Stimulated activated CD4-positive, alpha-beta T cell treated with anti-CD3 and anti-CD28 coated beads, Interleukin-4, amount 100 ng/mL, for 4 hours (primary cell): Measurements from ENCODE around the gene TOB1.
"Not testable (repeated sequence)": the region's sequence is repeated elsewhere in the genome, so short reads cannot be mapped to it uniquely, and the experiment has no call there.

Experiments
- DNase-seq, 2 experiments: peaks; one replicate each; pipeline ENCODE4 v3.0.0-alpha.2; 2020

Gene TOB1

DNA sequence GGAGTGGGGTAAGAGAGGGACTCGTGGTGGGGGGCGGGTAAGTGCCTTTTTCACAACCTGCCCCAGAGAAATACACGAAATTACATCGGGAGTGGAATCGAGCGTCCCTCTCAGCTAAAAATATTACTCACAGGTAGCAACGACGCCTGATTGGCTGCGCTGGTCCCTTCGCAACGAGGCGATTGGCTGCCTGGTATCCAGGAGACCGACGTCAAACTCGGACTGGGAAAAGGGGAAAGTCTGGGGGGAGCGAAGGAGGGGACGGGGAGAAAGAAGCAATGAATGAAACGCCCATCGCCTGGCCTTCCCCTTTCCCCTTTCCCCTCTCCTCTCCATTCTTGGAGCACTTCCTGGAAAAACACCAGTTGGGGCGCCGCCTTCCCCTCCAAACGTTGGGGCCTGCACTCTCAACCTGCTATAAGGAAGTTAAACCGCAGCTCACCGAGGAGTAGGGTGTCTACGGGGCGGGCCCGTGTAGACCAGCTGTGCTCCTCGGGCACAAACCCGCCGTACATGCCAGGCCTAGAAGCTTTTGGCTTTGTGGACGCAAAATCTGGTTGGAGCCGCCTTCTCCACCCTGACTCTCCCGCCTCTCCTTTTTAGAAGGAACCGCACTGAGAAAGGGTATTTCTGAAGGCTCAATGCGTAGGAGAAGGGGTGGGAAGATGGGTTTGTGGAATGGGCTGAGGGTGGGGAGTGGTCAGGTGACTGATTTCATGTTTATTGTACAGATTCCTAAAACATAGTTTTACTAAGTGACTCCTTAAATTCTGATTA lies 1.4 kb upstream of the TOB1 start:
- peak; percentile 72 to 78 for DNase-seq

DNA sequence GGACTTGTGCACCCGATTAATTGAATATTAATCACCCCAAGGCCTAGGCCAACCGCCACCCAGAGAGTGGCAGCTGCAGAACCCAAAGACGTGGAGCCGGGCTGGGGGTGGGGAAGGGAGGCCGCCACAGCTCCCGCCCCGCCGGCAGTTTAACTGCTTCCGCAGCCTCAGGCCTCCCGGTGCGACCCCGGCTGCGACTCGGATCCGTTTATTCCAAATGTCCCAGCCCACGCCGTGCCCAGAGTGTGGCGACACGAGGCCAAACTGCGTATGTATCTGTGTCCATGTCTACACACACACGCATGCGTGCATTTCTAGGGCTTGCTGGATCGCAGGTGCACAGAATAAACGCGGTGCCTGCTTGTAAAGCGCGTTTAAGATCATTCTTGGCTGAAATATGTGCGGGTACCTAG lies 802 bp upstream of the TOB1 start:
- peak; percentile 51 for DNase-seq

DNA sequence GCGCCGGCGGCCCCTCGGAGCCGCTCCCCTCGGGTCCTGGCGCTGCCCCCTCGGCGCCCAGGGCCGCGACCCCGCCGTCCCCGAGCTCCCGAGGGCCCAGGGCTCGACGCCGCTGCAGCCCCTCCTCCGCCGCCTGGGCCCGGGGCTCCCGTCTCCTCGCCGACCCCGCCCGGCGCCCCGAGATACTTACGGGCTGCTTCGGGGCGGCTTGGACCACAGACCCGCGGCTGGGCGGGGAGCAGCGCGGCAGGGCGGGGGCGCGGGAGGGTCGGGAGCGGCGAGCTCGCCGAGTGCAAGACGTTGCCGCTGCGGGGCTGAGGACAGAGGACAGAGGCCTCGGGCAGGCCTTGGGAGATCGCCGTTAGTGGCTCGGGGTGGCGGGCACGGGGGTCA lies 290 bp downstream of the TOB1 start:
- no peak for DNase-seq

DNA sequence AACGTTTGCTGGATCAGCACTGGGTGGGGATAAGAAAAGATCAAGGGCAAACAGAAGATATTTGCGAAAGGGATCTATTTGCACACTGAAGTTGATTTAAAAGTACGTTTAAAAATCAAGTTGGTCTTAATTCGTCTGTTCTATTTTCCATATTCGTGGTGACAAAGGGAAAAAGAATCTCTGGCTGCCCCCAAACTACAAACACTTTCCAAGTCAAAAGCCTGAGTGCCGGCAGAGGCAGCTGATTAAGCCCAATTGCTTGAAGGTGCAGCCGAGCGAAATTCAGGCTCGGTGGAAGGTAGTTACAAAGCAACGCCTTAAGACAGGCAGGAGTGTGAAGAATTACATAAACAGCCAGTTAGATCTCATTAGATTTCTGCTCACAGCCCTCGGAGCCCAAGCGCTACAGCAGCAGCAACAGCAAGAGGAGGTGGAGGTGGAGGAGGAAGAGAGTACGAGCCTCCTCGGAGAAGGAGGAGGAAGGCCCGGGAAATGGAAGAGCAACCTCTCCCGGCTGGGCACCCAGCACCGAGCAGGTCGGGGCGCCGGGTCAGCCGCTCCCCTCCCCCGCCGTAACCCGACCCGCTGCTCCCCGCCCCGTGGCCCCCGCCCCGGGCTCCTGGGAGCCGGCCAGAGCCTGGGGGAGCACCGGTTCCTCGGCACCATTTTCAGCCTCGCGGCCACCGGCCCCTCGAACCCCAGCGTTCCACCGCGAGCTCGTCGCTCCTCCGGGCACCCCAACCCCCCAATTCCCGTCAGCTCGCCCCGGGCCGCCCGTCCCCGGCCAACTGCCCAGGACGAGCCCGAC lies 890 bp downstream of the TOB1 start:
- DNase-seq: peak; percentile 35 to 51

DNA sequence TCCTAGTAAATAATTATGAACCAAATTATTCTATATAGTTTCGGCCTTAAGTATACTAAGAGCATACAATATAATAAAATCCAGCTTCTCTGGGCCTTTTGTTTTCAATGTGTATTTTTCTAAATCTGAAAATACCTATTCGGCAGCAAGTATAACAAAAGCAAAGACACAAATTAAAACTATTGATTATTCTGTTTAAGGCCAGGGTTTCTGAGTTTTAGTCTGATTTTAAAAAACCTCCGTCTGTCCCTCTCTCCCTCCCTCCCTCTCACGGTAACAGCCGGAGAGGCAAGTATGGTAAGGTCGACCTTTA lies 1.5 kb downstream of the TOB1 start:
- DNase-seq: no peak

DNA sequence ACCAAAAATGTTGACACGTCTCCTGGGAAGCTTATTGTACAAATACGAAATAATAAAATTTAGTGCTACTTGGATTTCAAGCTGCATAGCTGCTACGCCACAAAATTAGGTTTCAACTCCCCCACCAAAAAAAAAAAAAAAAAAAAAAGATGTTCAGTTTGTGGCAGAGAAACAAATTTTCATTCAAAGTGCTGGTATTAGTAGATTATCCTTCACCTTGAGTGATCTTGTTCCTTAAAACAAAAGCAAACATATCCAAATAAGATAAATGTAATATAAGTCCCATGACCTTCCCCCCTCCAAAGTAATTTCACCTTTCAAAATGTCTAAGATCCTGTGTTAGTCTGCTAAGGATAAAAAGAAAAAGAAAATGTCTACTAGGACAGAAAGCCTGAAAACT lies 2.2 kb downstream of the TOB1 start:
- DNase-seq: no peak

DNA sequence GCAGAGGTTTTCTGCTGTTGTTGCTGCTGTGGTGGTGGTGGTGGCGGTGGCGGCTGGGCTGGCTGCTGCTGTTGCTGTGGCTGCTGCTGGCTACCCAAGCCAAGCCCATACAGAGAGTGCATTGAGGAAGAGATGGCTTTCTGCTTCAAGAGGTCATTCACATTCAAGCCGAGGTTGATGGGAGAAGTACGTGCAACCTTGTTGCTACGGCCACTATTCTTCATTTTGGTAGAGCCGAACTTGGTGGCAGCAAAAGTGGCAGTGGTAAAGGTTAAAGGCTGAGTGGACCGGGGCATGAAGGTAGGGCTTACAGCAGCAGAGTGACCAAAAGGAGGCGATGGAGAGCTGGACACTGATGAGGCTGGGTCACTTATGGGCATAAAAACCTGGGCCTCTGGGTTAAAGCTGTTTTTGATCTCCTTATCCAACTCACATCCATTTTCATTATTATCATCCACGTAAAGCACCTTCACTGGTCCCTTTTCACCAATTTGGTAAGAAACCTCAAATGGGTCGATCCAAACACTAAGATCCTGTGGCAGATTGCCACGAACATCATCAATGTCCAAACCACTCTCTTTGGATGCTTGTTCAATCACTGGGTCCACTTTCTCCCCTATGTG lies 2.8 kb downstream of the TOB1 start:
- no peak for DNase-seq

DNA sequence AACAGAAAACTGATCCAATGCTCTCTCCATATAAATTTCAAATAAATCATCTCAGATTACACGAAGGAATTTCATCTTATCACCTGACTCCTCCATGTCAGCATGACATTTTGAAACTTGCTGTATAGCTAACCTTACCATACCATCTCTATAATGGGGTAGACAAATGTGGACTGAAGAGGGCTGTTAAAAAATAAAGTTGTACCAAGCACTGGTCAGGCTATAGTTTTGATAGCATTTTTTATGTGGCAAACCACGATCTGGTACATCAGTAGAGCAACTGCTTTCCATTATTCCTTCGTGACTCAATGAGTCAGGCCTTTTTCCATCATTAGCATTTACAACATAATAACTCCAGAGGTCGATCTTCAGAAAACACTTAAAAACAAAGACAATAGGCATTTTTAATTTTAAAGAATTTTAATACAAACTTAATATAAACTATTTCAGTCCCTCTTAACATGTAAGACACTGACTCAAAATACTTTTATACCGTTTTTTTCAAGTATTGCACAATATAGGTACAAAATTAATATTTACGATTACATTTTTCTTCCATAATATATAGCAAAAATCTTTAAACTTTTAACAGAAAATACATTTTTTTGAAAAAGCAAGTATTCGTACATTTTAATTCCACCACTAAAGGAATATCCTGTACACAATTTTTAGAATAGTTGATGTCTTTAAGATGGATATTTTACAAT lies 4.2 kb downstream of the TOB1 start:
- no peak for DNase-seq

DNA sequence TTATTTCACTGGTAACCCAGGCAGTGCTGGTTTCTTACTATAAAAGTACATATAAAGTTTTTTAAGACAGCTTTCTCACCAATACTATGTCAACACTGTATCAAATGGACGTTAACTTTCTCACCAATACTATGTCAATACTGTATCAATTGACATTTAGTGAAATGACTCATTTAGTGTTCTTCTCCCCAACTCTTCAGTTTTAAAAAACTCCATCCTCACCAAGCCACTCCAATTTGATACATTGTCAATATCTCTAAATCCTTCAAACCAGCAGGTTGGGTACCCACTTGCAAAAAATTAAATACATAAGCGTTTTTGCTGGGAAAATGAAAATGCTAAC lies 4.8 kb downstream of the TOB1 start:
- DNase-seq: no peak

DNA sequence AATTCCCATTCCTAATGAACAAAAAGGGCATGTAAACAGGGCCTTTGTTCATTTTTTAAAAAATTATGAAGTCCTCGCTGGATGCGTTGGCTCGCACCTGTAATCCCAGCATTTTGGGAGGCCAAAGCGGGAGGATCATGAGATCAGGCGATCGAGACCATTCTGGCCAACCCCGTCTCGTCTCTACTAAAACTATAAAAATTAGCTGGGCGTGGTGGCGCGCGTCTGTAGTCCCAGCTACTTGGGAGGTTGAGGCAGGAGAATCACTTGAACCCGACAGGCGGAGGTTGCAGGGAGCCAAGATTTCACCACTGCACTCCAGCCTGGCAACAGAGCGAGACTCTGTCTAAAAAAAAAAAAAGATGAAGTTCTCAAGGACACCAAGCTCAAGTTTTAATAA lies 6.4 kb downstream of the TOB1 start:
- DNase-seq: not testable (repeated sequence)

DNA sequence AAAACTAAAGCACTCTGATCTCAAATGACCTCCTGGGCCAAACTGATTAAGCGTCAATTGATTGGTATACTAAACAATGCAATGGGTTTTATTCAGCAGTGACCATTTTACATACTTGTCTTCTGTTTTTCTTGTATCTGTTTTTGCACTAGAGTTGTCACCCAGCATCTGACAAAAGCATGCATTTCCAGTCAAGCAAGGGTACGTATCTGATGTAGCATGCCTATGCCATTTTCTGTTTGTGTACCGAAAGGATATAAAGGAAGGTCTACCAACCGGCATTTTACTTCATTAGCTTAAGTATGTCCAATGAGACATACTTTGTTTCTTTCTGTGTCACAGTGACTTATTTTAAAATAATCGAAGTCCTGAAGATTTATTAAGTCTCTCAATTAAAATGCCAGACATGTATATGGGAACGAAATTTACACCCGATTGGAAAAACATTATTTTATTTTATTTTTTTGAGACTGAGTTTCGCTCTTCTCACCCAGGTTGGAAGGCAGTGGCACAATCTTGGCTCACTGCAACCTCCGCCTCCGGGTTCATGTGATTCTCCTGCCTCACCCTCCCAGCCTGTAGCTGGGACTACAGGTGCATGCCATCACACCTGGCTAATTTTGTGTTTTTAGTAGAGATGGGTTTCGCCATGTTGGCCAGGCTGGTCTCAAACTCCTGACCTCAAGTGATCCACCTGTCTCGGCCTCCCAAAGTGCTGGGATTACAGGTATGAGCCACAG lies 7.5 kb downstream of the TOB1 start:
- no peak for DNase-seq

DNA sequence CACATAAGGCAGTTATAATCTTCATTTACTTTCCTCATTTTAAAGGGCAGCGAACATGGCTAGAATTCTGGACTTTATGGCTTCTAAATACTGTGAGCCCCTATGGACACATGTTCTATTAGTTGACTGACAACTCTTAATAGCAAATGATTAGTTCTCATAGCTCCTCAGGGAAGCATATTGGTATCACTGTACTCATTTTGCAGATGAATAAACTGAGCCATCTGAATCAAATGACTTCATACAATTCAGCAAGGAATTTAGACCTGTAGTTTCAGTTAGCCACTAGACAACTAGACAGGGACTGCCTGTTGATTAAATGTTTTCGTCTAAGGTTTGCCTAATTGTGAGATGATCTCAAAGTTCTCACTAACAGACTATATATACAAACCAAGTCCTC lies 9.7 kb downstream of the TOB1 start:
- DNase-seq: no peak

DNA sequence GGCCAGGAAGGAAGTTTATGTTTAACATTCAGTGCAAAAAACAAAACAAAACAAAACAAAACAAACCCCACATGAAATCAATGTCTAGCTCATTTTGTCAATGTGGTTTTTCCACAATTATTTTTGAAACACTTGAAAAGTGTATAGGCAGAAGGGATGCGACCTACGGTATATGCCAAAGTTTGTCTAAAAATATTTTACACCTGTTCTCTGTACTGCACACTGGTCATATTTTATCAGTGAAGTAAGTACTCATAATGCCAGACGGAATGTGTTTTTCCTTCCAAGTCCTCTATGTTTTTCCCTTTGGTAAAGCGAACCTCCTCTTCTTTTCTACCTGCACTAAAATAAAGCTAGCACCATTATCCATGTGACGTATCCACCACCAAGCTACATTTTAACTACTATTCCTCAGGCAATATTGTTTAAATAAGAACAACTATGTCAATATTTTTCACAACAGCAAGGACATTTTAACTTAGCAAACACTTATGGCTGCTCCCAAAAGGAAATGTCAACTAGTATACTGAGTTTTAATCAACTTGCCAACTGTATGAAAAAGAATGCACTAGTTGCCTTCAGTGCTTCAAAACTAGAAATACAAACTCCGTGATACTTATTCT lies 10.3 kb downstream of the TOB1 start:
- no peak for DNase-seq

DNA sequence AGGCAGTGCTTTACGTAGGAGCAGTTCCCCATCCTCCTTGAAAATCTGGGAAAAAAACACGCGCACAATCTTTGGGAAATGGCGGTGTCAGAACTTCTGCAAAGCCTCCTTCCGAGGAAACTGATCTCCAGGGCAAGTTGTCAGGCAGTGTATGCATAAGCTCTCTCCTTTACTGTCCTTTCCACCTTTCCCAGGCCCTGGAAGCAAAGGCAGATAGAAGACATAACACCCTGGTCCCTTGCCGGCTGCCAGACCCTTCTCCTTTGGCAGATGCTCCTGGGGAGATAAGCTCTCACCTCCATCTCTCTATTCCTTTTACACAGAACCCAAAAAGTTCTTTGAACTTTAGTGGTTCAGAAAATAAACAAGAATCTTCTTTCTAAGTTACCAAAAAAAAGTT lies 12.4 kb downstream of the TOB1 start:
- no peak for DNase-seq

DNA sequence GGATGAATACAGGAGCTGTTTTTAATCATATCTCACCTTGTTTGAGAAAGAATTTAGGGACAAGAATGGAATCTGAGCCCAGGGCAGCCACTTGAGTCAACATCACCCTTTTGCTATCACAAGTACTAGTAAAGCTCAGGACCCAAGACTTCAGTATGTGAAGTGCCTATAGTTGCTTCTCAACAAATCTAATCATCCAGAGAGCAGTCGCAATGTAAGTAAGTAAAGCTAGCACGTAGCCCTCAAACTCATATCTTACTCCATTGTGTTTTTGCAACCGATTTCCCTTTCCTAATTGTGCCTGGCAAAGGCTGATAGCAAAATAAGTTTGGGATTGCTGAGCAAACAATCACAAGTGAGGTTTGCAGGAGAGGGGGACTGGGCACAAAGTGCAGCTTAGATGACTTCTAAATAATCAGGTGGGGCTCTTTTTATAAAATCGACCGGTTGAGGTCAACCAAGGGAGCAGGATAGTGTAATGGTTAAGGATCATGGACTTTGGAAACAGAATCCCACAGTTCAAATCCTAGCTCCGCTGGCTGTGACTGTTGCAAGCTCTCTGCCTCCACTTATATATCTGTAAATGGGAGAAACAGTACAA lies 13.0 kb downstream of the TOB1 start:
- no peak for DNase-seq

DNA sequence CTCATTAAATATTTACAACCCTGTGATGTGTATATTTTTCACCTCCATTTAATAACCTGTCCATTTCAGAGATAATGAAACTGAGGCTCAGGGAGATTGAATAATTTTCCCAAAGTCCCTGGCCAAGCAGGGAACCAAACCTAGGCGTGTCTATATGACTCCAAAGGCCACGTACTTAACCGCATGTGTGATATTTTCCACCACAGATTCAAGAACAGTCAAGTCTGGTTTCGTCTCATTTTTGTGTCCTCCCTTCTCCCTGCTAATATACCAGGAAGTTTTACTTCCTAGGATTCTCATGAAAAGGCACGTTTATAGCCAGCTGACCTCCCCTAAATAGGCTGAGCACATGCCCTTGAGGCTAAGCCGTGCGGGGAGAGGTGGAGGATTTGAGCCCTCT lies 15.5 kb downstream of the TOB1 start:
- no peak for DNase-seq

DNA sequence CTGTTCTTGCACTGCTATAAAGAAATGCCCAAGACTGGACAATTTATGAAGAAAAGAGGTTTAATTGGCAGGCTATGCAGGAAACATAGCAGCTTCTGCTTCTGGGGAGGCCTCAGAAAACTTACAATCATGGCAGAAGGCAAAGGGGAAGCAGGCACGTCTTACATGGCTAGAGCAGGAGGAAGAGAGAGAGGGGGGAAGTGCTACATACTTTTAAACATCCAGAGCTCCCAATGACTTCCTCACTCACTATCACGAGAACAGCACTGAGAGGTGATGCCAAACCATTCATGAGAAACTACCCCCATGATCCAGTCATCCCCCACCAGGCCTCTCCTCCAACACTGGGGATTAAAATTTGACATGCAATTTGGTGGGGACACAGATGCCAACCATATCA lies 17.4 kb downstream of the TOB1 start:
- DNase-seq: no peak

DNA sequence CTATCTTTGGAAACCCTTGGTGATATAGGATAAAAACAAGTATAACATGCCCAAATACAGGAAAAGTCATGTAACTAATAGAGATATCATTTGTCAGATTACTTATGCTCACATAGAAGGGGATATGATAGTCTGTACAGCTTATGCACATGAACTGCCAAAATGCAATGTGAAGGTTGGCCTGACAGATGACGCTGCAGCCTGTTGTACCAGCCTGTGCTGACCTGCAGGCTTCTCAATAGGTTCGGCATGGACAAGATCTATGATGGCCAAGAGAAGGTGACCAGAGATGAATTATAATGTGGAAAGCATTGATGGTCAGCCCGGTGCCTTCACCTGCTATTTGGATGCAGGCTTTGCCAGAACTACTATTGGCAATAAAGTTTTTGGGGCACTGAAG lies 18.1 kb downstream of the TOB1 start:
- no peak for DNase-seq

DNA sequence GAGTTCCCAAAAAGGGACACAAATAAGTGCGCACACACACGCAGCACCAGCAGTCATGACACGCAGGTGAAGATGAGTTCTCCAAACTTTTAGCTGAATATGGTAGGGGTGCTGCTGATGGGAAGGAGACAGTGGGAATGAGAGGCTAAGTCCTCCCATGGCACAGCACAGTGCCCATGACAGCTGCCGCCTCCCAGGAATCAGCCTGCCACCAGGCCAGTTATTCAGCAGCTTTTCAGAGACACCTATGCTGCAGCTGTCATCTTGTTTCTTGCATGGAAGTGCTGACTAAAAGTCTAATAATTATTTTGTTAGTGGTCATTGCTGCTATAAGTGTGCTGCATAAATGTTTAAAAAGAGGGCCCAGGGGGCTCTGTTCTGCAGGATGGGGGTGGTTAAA lies 18.6 kb downstream of the TOB1 start:
- DNase-seq: no peak

DNA sequence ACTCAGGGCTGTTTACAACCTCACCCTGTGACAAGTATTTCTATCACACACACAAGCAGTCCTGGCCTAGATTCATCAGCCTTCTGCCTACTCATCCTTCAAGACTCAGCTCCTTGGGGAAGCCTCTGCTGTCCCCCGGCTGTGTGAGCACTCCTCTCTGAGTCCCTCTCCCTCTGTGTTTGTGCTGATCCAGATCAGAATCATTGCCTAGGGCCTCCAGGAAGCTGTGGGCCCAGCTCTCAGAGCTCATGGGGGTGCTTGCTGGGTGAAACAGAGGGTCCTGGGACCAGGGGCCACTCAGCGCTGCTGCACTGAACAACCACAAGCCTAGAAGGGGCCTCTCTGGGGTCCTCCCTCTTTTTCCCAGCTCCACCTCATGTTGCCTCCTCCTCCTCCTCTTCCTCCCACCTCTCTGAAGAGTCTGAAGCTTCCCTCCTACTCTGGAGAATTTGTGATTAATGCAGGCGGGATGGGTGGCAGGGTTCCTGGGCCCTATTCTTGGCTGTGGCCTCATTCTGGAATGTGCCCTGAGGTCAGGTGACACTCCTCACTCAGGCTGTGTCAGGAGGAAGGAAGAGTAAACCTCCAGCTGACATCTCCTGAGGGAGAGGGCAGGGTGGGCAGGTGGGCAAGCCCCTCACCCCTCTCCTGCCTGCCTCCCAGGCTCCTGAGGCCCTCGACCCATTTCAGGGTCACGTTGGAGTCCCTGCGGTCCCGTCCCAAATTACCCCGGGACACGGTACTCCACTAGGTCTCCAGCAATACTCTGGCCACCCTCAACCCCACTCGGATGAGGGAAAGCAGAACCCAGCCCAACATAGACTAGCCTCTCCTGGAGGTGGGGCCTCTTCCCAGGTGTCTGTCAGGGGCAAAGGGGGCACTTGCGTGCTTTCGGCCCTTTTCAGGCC lies 20.7 kb downstream of the TOB1 start:
- DNase-seq: no peak

DNA sequence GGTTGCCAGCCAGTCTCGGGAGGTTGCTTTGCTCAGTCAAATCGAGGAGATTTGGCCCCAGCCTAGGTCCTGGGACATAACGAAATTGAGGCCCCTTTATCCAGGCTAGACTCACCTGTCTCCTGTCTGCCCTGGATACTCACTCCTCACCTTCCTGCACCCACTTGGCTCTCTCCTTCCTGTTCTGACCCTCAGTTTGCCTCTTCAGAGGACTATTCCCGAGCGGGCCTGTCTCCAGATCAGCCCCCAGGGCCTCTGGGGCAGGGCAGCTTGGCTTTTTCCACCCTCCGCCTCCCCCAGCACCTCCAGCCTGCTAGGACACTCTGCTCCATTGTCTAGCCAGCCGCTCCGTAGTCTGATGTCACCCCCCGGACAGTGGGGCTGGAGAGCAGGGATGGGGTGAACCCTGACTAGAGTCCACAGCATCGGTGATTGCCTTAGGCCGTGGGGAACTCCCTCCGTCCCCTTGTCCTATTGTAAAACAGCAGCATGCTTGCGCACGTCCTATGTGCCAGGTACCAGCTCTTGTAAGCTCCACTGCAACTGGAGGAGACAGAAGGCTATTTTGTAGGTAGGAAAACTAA lies 21.9 kb downstream of the TOB1 start:
- no peak for DNase-seq
